ENCODE results near the gene SERPINA9.

The SERPINA9 gene

GRCh38 chr14:94505206-94505605, 29.2 kb upstream of the SERPINA9 start:
- DNase-seq (ENCODE audit: low read depth in 2 of 2): no peak
- TF ChIP-seq, protein P1, sequence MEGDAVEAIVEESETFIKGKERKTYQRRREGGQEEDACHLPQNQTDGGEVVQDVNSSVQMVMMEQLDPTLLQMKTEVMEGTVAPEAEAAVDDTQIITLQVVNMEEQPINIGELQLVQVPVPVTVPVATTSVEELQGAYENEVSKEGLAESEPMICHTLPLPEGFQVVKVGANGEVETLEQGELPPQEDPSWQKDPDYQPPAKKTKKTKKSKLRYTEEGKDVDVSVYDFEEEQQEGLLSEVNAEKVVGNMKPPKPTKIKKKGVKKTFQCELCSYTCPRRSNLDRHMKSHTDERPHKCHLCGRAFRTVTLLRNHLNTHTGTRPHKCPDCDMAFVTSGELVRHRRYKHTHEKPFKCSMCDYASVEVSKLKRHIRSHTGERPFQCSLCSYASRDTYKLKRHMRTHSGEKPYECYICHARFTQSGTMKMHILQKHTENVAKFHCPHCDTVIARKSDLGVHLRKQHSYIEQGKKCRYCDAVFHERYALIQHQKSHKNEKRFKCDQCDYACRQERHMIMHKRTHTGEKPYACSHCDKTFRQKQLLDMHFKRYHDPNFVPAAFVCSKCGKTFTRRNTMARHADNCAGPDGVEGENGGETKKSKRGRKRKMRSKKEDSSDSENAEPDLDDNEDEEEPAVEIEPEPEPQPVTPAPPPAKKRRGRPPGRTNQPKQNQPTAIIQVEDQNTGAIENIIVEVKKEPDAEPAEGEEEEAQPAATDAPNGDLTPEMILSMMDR (IDR thresholded peaks at IDR 0.05; ENCODE audit: low read depth, low read length): no peak

DNA sequence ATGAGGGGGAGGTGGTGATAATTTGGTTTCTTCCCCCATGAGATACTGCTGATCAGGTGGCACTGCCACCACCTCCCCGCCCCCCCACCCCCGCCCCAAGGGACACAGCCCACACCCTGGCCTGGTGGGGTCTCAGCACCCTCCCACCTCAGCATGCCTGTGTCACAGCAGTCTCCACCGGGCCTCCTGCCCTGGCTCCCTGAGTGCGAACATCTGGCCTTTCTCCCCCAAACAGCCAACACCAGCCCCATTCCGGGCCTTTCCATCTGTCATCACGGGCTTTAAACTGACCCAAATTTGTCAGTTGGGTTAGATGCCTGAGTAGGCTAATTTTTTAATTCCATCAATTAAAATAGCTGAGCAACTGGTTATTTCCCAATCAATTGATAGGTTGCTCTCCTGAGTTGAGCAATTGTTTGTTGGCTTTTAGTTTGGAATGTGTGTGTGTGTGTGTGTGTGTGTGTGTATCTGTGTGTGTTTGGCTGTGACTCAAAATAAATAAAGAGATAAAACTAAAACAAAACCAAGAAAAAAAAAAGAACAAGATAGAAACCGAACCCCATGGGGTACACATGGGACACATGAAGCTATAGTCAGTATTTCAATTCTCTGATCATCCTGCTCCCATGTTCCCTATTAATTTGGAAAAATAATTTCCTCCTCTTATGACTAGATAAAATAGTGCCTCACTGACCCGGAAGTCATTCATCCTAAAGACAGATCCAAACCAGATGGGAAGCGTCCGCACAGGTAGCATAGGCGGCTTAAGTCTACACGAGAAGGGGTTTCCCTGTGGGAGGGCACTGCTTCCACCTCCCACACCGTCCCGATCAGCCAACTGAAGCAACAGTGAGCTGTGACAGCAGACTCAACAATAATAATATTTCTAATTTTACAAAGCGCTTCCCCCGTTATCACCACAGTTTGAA, 25.9 kb upstream of the SERPINA9 start:
- H3K4me3 ChIP-seq (replicated peaks in 1 of 2; ENCODE audit: low read depth in 2 of 2, low read length in 2 of 2): no peak overlapping the region
- peak; percentile 5 to 26 for DNase-seq (ENCODE audit: low read depth in 2 of 2)

More at GRCh38 chr14:94505206-94505605, 29.2 kb upstream of the SERPINA9 start:
- H3K4me3 ChIP-seq (replicated peaks in 1 of 2; ENCODE audit: low read depth in 2 of 2, low read length in 2 of 2): no peak overlapping the region

DNA sequence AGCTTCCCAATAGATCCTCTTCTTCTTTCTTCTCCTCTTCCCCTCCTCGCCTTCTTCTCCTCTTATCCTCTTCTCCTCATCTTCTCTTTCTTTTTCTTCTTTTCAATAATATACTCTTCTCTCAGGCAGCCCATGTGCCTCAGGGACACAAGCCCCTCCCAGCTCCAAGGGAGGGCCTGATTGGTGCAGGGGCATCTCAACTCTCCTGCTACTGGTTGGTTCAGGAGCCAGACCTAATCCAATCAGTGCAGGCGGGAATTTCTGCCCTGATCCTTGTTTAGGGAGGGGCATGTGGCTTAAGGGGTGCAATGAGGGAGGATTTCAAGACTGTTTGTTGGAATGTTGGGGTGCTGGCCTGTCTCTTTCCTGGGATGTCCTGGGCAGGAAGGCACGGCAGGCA, 24.3 kb upstream of the SERPINA9 start:
- TF ChIP-seq, protein P1 (IDR thresholded peaks at IDR 0.05; ENCODE audit: low read depth, low read length): no peak
- DNase-seq (ENCODE audit: low read depth in 2 of 2): no peak
- no peak overlapping the region for H3K4me3 ChIP-seq (replicated peaks in 1 of 2; ENCODE audit: low read depth in 2 of 2, low read length in 2 of 2)

More for the DNA sequence above, 25.9 kb upstream of the SERPINA9 start:
- TF ChIP-seq, protein P1 (IDR thresholded peaks at IDR 0.05; ENCODE audit: low read depth, low read length): no peak

- DNase-seq (ENCODE audit: low read depth in 2 of 2): no peak
- TF ChIP-seq, protein P1 (IDR thresholded peaks at IDR 0.05; ENCODE audit: low read depth, low read length): no peak
- no peak overlapping the region for H3K4me3 ChIP-seq (replicated peaks in 1 of 2; ENCODE audit: low read depth in 2 of 2, low read length in 2 of 2)
Observed at GRCh38 chr14:94499673-94500072, 23.7 kb upstream of the SERPINA9 start.

- no peak for DNase-seq (ENCODE audit: low read depth in 2 of 2)
- TF ChIP-seq, protein P1 (IDR thresholded peaks at IDR 0.05; ENCODE audit: low read depth, low read length): no peak
- H3K4me3 ChIP-seq (replicated peaks in 1 of 2; ENCODE audit: low read depth in 2 of 2, low read length in 2 of 2): no peak overlapping the region
Observed at GRCh38 chr14:94498215-94498614, 22.2 kb upstream of the SERPINA9 start.

GRCh38 chr14:94494085-94494484, 18.1 kb upstream of the SERPINA9 start:
- TF ChIP-seq, protein P1 (IDR thresholded peaks at IDR 0.05; ENCODE audit: low read depth, low read length): no peak
- no peak for DNase-seq (ENCODE audit: low read depth in 2 of 2)
- H3K4me3 ChIP-seq (replicated peaks in 1 of 2; ENCODE audit: low read depth in 2 of 2, low read length in 2 of 2): no peak overlapping the region
